PFSK-1 (cell line): Measurements from ENCODE around the gene KCMF1.

Source experiments
- FOXP2 ChIP-seq: optimal IDR thresholded peaks from 2 replicates; pipeline ENCODE3; 2011; ENCODE audit warnings: borderline replicate concordance, control low read depth, inconsistent platforms; ENCODE audit not compliant: insufficient read depth; ENCODE audit errors: extremely low read length, extremely low read depth
- POLR2AphosphoS5 ChIP-seq: IDR thresholded peaks from 2 replicates; pipeline ENCODE4 v1.6.1; 2012; ENCODE audit warnings: low read depth, mild to moderate bottlenecking, control low read depth, low read length, moderate library complexity
- REST ChIP-seq, 2 experiments: IDR thresholded peaks; 2 replicates each; pipeline versions ENCODE4 v1.6.1 to v1.8.0; 2011 to 2012; ENCODE audit warnings: low read depth in 2 of 2, low read length in 2 of 2, control low read depth in 1 of 2, inconsistent platforms in 1 of 2, mild to moderate bottlenecking in 1 of 2, moderate library complexity in 1 of 2; ENCODE audit not compliant: insufficient read depth in 1 of 2
- SIN3A ChIP-seq: IDR thresholded peaks from 2 replicates; pipeline ENCODE4 v1.6.1; 2012; ENCODE audit warnings: mild to moderate bottlenecking, low read length, moderate library complexity, borderline replicate concordance; ENCODE audit not compliant: insufficient read depth
- TAF1 ChIP-seq: IDR thresholded peaks from 2 replicates; pipeline ENCODE4 v1.6.1; 2012; ENCODE audit warnings: low read length, control low read depth, borderline replicate concordance; ENCODE audit not compliant: insufficient read depth

KCMF1 gene

DNA sequence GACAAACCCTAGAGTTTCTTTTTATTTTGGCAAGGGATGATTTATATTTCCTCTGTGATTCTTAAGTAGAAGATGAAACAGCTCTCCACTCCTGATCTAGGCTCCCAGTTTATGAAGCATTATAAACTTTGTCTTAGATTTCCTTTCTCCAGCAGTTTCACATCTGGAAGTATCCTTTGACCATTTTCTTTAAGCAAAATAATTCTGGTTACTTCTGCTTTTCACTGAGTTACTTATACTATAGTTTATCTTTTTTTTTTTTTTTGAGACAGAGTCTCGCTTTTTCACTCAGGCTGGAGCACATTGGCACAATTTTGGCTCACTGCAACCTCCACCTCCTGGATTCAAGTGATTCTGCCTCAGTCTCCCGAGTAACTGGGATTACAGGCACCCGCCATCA is 45.5 kb downstream of the KCMF1 start:
- no peak for TF ChIP-seq FOXP2
- no peak for TF ChIP-seq TAF1
- TF ChIP-seq SIN3A: no peak
- no peak for TF ChIP-seq POLR2AphosphoS5
- TF ChIP-seq REST (IDR thresholded peaks at IDR 0.05; ENCODE audit: insufficient read depth in 1 of 2, low read depth in 2 of 2, low read length in 2 of 2): no peak

- TF ChIP-seq POLR2AphosphoS5 (no peak), SIN3A (no peak), FOXP2 (no peak), REST (IDR thresholded peaks at IDR 0.05; ENCODE audit: insufficient read depth in 1 of 2, low read depth in 2 of 2, low read length in 2 of 2) (no peak), TAF1 (no peak)
Observed at GRCh38 chr2:85017411-85018048, 46.6 kb downstream of the KCMF1 start.

- TF ChIP-seq FOXP2 (no peak), TAF1 (no peak), REST (IDR thresholded peaks at IDR 0.05; ENCODE audit: insufficient read depth in 1 of 2, low read depth in 2 of 2, low read length in 2 of 2) (no peak), POLR2AphosphoS5 (no peak), SIN3A (no peak)
Observed at GRCh38 chr2:85018049-85018447, 47.1 kb downstream of the KCMF1 start.

GRCh38 chr2:85019121-85019520 is 48.2 kb downstream of the KCMF1 start:
- TF ChIP-seq TAF1: no peak
- no peak for TF ChIP-seq POLR2AphosphoS5
- no peak for TF ChIP-seq FOXP2
- no peak for TF ChIP-seq SIN3A
- TF ChIP-seq REST (IDR thresholded peaks at IDR 0.05; ENCODE audit: insufficient read depth in 1 of 2, low read depth in 2 of 2, low read length in 2 of 2): no peak

GRCh38 chr2:85022232-85022631 is 51.3 kb downstream of the KCMF1 start:
- TF ChIP-seq REST (IDR thresholded peaks at IDR 0.05; ENCODE audit: insufficient read depth in 1 of 2, low read depth in 2 of 2, low read length in 2 of 2) (no peak), FOXP2 (no peak), TAF1 (no peak), SIN3A (no peak), POLR2AphosphoS5 (no peak)
